ENCODE results near the gene G3BP1. TPM values are rescaled to one million over a fixed set of nuclear protein-coding genes. Genes with fewer than 3 reads are reported as not detected.
"Not testable (repeated sequence)": the region's sequence is repeated elsewhere in the genome, so short reads cannot be mapped to it uniquely, and the experiment has no call there.

The G3BP1 gene
- total RNA-seq, 4 donors from 2014 or later: 49.8 to 75.5 (median 63.1) TPM

DNA sequence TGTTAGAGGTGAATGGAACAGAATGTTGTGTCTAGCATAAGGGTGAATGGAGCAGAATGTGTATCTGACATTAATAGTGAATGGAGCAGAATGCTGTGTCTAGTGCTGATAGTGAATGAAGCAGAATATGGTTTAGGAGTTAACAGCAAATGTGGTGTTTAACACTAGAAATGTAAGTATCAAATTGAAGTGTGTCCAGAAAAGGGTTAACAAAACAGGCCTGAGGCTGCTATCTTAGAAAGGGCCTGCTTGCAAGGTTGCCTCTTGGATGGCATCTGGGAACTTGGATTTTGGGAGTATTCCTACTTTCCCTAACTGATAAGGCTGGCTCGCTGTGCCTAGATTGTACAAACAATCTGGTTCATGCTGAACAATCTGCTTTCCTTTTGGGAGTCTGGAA lies 76.1 kb downstream of the G3BP1 start:
- Histone ChIP-seq H3K36me3 (no peaks in the 10 kb centered on the region), H3K9me3 (no peaks in the 10 kb centered on the region), H3K27me3 (no peaks in the 10 kb centered on the region), H3K4me1 (no peaks in the 10 kb centered on the region), H3K4me3 (no peak overlapping the region), H3K27ac (replicated peaks in 1 of 4) (no peak overlapping the region)
- TF ChIP-seq, protein P1, sequence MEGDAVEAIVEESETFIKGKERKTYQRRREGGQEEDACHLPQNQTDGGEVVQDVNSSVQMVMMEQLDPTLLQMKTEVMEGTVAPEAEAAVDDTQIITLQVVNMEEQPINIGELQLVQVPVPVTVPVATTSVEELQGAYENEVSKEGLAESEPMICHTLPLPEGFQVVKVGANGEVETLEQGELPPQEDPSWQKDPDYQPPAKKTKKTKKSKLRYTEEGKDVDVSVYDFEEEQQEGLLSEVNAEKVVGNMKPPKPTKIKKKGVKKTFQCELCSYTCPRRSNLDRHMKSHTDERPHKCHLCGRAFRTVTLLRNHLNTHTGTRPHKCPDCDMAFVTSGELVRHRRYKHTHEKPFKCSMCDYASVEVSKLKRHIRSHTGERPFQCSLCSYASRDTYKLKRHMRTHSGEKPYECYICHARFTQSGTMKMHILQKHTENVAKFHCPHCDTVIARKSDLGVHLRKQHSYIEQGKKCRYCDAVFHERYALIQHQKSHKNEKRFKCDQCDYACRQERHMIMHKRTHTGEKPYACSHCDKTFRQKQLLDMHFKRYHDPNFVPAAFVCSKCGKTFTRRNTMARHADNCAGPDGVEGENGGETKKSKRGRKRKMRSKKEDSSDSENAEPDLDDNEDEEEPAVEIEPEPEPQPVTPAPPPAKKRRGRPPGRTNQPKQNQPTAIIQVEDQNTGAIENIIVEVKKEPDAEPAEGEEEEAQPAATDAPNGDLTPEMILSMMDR (IDR thresholded peaks at IDR 0.05): no peak
- TF ChIP-seq POLR2AphosphoS5 (IDR thresholded peaks at IDR 0.05): no peak
- no peak for TF ChIP-seq POLR2A (IDR thresholded peaks at IDR 0.05; ENCODE audit: low read depth)
- no peak for TF ChIP-seq EP300 (IDR thresholded peaks at IDR 0.05)
- no peak for DNase-seq (ENCODE audit: extremely low spot score)
- 80% methylated on average over 1 of the region's 1 CpG for WGBS
- intact Hi-C loops (cut with DNase I): no loop called here

DNA sequence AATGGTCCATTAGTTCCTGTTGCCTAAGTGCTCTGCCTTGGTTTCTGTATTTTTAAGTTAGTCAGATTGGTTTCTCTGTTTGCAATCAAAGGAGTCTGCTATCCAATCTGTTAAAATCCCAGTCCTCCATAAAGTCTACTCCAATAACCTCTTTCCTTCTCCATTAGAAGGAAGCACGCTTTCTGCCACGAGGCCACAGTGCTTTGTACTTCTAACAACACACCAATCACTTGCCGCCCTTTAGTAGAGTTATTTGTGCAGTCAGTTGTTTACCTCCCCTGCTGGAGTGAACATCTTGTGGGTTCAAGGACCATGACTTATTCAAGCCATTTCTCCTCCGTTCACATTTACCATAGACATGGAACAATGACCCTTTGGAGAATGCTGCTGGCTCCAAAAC lies 83.9 kb downstream of the G3BP1 start:
- Histone ChIP-seq H3K27me3 (no peaks in the 10 kb centered on the region), H3K9me3 (no peaks in the 10 kb centered on the region), H3K36me3 (no peaks in the 10 kb centered on the region), H3K27ac (replicated peaks in 1 of 4) (no peak overlapping the region), H3K4me3 (no peak overlapping the region), H3K4me1 (no peaks in the 10 kb centered on the region)
- intact Hi-C loops (cut with DNase I): no loop called here
- WGBS: 94% methylated on average over 4 of the region's 4 CpGs
- DNase-seq (ENCODE audit: extremely low spot score): no peak
- TF ChIP-seq POLR2A (IDR thresholded peaks at IDR 0.05; ENCODE audit: low read depth) (no peak), POLR2AphosphoS5 (IDR thresholded peaks at IDR 0.05) (no peak), EP300 (IDR thresholded peaks at IDR 0.05) (no peak)

DNA sequence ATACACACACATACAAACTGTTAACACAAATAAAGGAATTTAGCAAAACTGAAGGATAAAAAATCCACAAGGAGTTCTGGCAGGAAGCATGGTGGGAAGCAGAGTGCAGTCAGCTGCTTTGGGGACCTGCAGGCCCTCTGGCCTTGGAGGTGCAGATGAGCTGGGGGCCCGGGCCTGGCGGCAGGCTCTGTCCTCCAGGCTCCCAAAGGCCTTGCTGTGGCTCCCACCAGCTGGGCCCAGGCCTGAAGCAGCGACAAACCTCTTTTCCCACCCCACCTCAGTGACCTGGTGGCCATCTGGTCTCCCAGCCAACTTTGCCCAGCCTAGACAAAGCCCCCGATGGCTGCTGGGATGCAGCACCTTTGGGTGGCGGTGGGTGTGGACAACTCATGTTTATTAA lies 85.1 kb downstream of the G3BP1 start:
- TF ChIP-seq POLR2A (IDR thresholded peaks at IDR 0.05; ENCODE audit: low read depth) (no peak), POLR2AphosphoS5 (IDR thresholded peaks at IDR 0.05) (no peak), EP300 (IDR thresholded peaks at IDR 0.05) (no peak)
- TF ChIP-seq, protein P1 (IDR thresholded peaks at IDR 0.05): no peak
- WGBS: 85% methylated on average over 5 of the region's 5 CpGs
- no peaks in the 10 kb centered on the region for H3K4me1 ChIP-seq

DNA sequence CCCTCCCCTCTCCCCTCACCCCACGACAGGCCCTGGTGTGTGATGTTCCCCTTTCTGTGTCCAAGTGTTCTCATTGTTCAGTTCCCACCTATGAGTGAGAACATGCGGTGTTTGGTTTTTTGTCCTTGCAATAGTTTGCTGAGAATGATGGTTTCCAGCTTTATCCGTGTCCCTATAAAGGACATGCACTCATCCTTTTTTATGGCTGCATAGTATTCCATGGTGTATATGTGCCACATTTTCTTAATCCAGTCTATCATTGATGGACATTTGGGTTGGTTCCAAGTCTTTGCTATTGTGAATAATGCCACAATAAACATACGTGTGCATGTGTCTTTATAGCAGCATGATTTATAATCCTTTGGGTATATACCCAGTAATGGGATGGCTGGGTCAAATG lies 89.1 kb downstream of the G3BP1 start:
- H3K36me3 ChIP-seq; H3K27ac ChIP-seq (replicated peaks in 1 of 4); H3K27me3 ChIP-seq; DNase-seq (ENCODE audit: extremely low spot score); intact Hi-C loops (cut with DNase I); H3K9me3 ChIP-seq; H3K4me3 ChIP-seq: not testable (repeated sequence)
- 100% methylated on average over 3 of the region's 4 CpGs for WGBS
- H3K4me1 ChIP-seq: peaks cover 0 to 11% (median 0%) of the 10 kb centered on the region in 4 donors

More for the DNA sequence above, 85.1 kb downstream of the G3BP1 start:
- Histone ChIP-seq H3K9me3 (no peaks in the 10 kb centered on the region), H3K4me3 (no peak overlapping the region), H3K36me3 (no peaks in the 10 kb centered on the region), H3K27ac (replicated peaks in 1 of 4) (no peak overlapping the region), H3K27me3 (no peaks in the 10 kb centered on the region)
- no peak for DNase-seq (ENCODE audit: extremely low spot score)
- intact Hi-C loops (cut with DNase I): no loop called here

Other genes starting within 250 kb of the G3BP1 start
- gene FAT2, start 180.6 kb upstream of the G3BP1 start, total RNA-seq: not detected
- gene SPARC, start 85.0 kb upstream of the G3BP1 start, total RNA-seq: 100 to 1,000 TPM; 269 to 875 (median 432) TPM
- gene ATOX1, start 13.3 kb upstream of the G3BP1 start, total RNA-seq: 100 to 1,000 TPM; 101 to 144 (median 114) TPM
- not detected for gene GLRA1, start 152.9 kb downstream of the G3BP1 start, total RNA-seq